Lower lobe of right lung (tissue), 2 donors: ENCODE results near the gene GET4. TPM values are rescaled to one million over a fixed set of nuclear protein-coding genes. Genes with fewer than 3 reads are reported as not detected.

Source experiments
- ATAC-seq, 2 donors: fragments of 200-7000 bp; cut with Tn5 transposase; one replicate each; pipeline ENCODE4 v1.9.1; 2020 to 2022; ENCODE audit warnings: mild to moderate bottlenecking in 2 of 2, moderate library complexity in 2 of 2
- DNase-seq: peaks from one replicate; pipeline ENCODE4 v3.0.0-alpha.2; 2020
- H3K27ac ChIP-seq: fragments of 200-600 bp; one replicate; pipeline ENCODE4 v1.8.0; 2022
- H3K27me3 ChIP-seq: fragments of 200-600 bp; one replicate; pipeline ENCODE4 v1.8.0; 2022; ENCODE audit warnings: low read depth
- H3K36me3 ChIP-seq: fragments of 200-600 bp; one replicate; pipeline ENCODE4 v1.8.0; 2022; ENCODE audit warnings: mild to moderate bottlenecking
- H3K4me1 ChIP-seq: fragments of 200-600 bp; one replicate; pipeline ENCODE4 v1.8.0; 2022
- H3K4me3 ChIP-seq: fragments of 200-600 bp; one replicate; pipeline ENCODE4 v1.8.0; 2022; ENCODE audit warnings: mild to moderate bottlenecking
- H3K9me3 ChIP-seq: fragments of 200-600 bp; one replicate; pipeline ENCODE4 v1.8.0; 2022
- intact Hi-C: fragments of 100-400 bp; cut with DNase I; formaldehyde crosslinking; loops from one replicate; pipeline ENCODE4 v1.11.0; 2022
- total RNA-seq: library from RNA; stranded (reverse); fragmentation: NEBNext Ultra II Directional; extraction: Animal tissue kit (Norgen Biotek cat#: 25700); gene quantifications from one replicate; pipeline ENCODE4 v1.2.1, GENCODE V29; 2021
- TF ChIP-seq, protein P1 (sequence below): fragments of 200-600 bp; IDR thresholded peaks from one replicate; pipeline ENCODE4 v1.8.0; 2022; ENCODE audit warnings: antibody characterized with exemption, mild to moderate bottlenecking
- donor health status: DM: no; HTN: yes; CAD: no; lungs with severe emphysema.

The GET4 gene
- total RNA-seq, 1 donor from 2014 or later = 31.7 TPM

DNA sequence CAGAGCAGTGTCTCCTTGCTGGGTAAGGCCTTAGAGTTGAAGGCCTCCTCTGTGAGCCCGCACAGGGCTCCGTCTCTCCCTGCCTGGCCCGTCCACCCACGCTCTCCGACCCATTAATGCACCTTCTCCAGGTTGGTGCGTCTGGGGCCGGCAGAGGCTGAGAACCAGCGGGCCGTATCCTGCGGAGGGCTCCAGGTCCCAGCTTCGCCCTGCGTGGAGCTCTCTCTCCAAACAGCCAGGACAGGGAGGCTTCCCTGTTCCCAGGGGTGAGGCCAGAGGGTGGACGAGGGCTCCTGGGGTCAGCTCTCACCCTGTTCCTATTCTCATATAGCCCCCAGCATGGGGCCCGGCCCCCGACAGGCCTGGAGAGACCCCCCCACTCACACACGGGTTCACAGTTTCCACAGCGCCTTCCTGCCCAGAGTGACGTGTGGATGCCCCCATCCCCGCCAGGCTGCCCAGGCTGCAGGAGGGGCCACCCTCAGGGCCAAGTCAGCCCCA, 34.6 kb downstream of the GET4 start:
- TF ChIP-seq, protein P1, sequence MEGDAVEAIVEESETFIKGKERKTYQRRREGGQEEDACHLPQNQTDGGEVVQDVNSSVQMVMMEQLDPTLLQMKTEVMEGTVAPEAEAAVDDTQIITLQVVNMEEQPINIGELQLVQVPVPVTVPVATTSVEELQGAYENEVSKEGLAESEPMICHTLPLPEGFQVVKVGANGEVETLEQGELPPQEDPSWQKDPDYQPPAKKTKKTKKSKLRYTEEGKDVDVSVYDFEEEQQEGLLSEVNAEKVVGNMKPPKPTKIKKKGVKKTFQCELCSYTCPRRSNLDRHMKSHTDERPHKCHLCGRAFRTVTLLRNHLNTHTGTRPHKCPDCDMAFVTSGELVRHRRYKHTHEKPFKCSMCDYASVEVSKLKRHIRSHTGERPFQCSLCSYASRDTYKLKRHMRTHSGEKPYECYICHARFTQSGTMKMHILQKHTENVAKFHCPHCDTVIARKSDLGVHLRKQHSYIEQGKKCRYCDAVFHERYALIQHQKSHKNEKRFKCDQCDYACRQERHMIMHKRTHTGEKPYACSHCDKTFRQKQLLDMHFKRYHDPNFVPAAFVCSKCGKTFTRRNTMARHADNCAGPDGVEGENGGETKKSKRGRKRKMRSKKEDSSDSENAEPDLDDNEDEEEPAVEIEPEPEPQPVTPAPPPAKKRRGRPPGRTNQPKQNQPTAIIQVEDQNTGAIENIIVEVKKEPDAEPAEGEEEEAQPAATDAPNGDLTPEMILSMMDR = no peak
- ATAC-seq (no peak), DNase-seq (no peak)
- intact Hi-C loops = no loop called here
- Histone ChIP-seq H3K4me3 (no peak overlapping the region), H3K9me3 (no peaks in the 10 kb centered on the region), H3K36me3 (no peaks in the 10 kb centered on the region), H3K27me3 (no peaks in the 10 kb centered on the region), H3K4me1 (no peaks in the 10 kb centered on the region), H3K27ac (no peak overlapping the region)

DNA sequence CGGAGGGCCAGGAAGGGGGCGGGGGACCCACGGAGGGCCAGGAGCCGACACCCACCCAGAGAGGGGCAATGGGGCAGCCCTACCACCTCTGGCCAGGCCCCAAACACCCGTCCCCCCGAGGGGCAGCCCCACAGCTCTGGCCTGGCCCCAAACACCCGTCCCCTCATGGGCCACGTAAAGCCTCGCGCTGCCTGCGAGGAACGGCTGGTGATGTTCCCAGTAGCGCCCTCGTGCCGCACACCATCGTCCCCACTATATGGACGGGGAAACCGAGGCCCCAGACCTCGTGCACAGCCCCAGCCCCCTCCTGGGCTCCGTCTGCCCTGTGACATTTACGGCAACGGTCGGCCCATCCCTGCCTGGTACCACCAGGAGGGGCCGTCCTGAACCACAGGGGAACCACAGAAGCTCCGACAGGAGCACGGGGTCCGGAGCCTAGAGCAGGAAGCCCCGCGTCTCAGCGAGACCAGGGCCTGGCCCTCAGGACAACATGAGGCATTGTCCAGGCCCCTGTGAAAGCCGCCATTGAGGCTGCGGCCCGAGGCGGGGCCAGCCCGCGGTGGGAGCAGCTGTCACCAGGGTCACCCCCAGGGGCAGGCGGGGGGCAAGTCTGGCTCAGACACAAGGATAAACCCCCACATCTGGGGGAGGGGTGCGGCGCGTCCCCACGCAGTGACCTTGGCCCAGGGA, 35.6 kb downstream of the GET4 start:
- intact Hi-C loops = no loop called here
- TF ChIP-seq, protein P1 = no peak
- H3K27me3 ChIP-seq = no peaks in the 10 kb centered on the region
- H3K36me3 ChIP-seq = no peaks in the 10 kb centered on the region
- H3K4me3 ChIP-seq = no peak overlapping the region
- no peak for ATAC-seq
- H3K9me3 ChIP-seq = no peaks in the 10 kb centered on the region
- no peak overlapping the region for H3K27ac ChIP-seq
- no peak for DNase-seq
- no peaks in the 10 kb centered on the region for H3K4me1 ChIP-seq

DNA sequence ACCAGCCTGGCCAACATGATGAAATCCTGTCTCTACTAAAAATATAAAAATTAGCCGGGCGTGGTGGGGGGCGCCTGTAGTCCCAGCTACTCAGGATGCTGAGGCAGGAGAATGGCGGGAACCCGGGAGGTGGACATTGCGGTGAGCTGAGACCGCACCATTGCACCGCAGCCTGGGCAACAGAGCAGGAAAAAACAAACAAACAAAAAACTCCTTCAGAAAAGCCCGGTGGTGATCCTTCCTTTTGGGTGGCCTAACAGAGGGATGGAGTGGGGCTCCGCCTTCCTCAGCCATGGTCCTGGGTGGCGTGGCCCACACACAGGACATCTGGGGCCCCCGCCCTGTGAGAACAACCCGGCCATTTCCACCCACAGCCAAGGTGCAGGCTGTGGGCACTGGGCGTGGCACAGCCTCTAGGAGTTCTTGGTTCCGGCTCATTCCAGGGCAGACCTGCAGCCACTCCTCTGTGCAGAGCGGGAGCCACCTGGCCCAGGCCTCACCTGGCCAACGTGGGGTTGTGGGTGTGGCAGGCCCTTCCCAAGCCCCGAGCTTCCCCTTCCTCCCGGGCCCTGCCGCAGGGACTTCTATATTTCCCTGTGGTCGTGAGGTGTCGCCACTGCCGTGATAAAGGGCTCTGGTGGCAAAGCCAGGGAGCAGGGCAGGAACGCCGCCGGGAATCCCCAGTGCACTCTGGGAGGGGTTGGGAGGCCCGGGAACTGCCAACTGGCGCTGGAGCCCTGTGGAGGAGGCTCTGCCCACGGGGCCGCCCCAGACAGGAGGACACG, 37.6 kb downstream of the GET4 start:
- H3K36me3 ChIP-seq = peaks cover 4% of the 10 kb centered on the region
- DNase-seq (no peak), ATAC-seq (peak; percentile 42 to 56)
- H3K9me3 ChIP-seq = no peaks in the 10 kb centered on the region
- H3K4me3 ChIP-seq = no peak overlapping the region
- no peak overlapping the region for H3K27ac ChIP-seq
- intact Hi-C loops = no loop called here
- H3K4me1 ChIP-seq = no peaks in the 10 kb centered on the region
- TF ChIP-seq, protein P1 = no peak
- H3K27me3 ChIP-seq = no peaks in the 10 kb centered on the region

DNA sequence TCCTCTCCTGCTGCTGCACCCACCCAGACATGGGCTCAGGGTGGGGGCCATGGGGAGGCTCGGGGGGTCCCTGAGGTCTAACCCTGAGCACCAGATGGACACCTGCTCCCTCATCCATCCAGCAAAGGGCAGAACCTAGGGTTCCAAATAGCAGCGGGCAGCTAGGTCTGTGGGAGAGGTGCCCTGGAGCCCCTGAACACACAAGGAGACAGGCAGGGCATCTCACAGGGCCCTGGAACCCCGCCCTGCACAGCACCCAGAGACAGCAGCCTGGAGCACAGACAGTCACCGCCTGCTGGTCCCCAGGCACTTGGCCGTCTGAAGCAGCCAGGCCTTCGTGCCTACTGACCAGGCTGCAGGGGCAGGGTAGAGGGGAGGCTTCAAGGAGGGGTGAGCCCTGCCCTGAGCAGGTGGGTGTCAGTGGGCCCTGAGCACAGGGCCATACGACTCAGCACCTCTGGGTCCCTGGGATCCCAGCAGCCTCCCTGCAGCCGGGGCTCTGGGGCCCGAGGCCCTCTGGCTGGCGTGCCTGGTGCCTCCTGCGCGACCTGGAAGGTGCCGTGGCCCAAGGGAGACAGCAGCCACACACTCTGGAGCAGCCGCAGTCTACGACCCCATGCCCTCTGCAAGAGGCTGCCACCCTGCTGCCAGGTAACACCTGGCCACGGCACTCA, 38.3 kb downstream of the GET4 start:
- no peaks in the 10 kb centered on the region for H3K27me3 ChIP-seq
- DNase-seq (no peak), ATAC-seq (no peak)
- no peak overlapping the region for H3K27ac ChIP-seq
- H3K4me1 ChIP-seq = no peaks in the 10 kb centered on the region
- peaks cover 4% of the 10 kb centered on the region for H3K36me3 ChIP-seq
- no peak overlapping the region for H3K4me3 ChIP-seq
- TF ChIP-seq, protein P1 = no peak
- intact Hi-C loops = no loop called here
- no peaks in the 10 kb centered on the region for H3K9me3 ChIP-seq

DNA sequence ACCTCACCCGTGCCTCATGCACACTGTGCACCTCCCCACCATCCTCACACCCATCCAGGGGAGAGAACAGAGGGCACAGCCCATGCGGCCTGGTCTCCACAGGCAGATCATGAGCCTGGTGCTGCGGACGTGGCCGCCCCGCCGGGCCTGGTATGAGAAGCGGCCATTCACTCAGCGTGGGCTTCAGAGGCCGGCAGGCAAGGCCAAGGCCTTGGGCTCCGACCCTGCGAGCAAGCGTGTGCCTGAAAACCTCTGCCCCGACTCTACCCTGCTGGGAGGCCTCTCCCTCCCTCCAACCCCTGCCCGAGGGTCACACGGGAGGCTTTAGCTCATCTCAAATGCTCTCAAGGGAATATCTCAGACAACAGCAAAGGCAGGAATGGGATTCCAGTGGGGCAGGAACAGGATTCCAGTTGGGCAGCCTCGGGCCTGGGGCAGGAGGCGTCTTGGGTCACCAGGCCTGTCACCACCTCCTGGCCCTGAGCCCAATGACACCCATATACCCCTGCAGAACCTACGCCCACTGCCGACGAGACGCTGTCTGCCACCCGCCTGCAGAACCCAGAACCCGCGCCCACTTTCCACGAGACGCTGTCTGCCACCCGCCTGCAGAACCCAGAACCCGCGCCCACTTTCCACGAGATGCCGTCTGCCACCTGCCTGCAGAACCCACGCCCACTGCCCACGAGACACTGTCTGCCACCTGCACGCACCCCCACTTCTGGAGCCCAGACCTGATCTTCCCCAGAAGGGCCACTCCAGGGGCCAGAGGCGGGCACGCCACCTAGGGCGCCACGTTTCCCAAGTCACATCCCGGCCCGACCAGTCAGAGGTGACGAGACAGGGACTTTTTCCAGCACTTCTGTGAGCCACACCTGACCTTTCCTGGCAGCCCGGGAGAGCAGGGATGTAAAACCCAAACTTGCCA, 39.2 kb downstream of the GET4 start:
- ATAC-seq (no peak), DNase-seq (no peak)
- Histone ChIP-seq H3K4me1 (no peaks in the 10 kb centered on the region), H3K36me3 (peaks cover 4% of the 10 kb centered on the region), H3K27me3 (no peaks in the 10 kb centered on the region), H3K9me3 (no peaks in the 10 kb centered on the region), H3K27ac (no peak overlapping the region), H3K4me3 (no peak overlapping the region)
- TF ChIP-seq, protein P1 = no peak
- intact Hi-C loops = no loop called here
